ENCODE data around the gene ANKH.

The ANKH gene

DNA sequence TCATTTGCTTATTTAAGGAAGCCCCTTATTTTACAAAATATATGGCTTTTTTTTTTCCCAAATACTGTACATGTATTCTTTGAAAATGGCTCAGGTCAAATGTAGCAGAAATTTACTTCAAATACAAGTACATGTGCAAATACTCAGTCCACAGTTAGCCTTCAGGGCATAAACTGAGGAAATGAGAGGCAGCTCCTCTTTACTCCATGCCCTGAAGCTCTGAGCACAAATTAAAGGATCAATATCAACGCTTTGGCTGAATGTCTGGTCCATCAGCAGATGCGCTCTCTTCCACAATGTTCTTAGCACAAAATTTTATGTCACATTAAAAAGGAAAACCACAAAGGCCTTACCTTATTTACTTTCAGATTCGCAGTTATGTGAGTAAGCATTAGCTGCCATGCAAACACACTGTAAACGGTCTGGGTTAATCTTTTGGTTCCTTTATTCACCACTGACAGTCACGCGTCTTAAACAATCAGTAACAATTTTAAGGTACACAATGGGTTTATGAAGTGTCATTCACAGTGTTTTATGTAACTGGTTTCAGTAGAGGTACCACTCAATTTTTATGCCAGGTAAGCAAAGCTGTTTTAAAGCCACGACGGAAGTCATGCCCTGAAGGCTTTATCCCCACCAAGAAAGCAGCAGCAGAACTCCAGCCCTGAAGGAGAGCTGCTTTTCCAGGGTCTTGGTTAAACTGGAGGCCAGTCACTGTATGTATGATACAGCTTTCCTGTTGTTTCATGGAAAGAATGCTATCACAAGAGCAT, 103.7 kb downstream of the ANKH start:
- Histone ChIP-seq H3K79me2 (ENCODE audit: control insufficient read depth, insufficient read depth, low read length) (no peaks in the 10 kb centered on the region), H2BK120ac (ENCODE audit: low read depth, low read length) (no peak overlapping the region), H3K23ac (ENCODE audit: low read length) (no peak overlapping the region), H3K27me3 (ENCODE audit: insufficient read depth, low read length, poor library complexity) (no peaks in the 10 kb centered on the region), H3K27ac (ENCODE audit: low read depth, low read length) (no peak overlapping the region), H2BK5ac (ENCODE audit: low read length) (no peak overlapping the region), H3K4me3 (ENCODE audit: low read length) (no peak overlapping the region), H3K18ac (ENCODE audit: low read length) (no peak overlapping the region), H3K36me3 (ENCODE audit: control insufficient read depth, insufficient read depth, low read length) (no peaks in the 10 kb centered on the region), H3K4ac (ENCODE audit: low read depth, low read length) (no peak overlapping the region), H3K79me1 (ENCODE audit: low read length) (no peaks in the 10 kb centered on the region), H4K5ac (ENCODE audit: low read length) (no peak overlapping the region), H2BK15ac (replicated peaks; ENCODE audit: low read depth) (no peak overlapping the region), H3K4me1 (ENCODE audit: control insufficient read depth, low read depth, low read length) (no peaks in the 10 kb centered on the region), H2AK5ac (ENCODE audit: low read length) (no peak overlapping the region), H3K4me2 (ENCODE audit: low read length) (no peak overlapping the region), H4K8ac (ENCODE audit: low read depth, low read length) (no peak overlapping the region), H3K56ac (ENCODE audit: low read length) (no peak overlapping the region), H3K9ac (ENCODE audit: low read length) (no peak overlapping the region)
- DNase-seq = no peak
- no CpG with 5 or more reads among the region's 8 CpGs for WGBS (ENCODE audit: extremely low coverage, insufficient coverage, low lambda C conversion rate)

DNA sequence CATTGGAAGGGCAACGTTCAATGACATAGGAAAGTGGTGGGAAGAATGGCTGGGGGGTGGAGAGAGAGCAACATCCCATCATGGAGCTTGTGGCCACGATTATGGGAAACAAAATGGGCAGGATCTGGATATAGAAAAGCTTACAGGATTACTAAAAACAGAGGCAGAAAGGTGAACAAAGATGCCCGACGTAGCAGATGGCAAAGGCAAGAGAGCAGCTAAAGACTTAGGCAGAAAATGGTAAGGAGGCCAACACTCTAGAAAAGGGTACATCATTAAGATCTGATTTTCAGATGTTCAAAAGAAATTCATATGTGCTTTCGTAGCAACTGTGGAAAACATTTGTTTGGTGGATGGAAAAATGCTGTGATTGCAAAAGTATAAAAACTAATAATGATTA, 104.5 kb downstream of the ANKH start:
- no peak overlapping the region for H2AK5ac ChIP-seq (ENCODE audit: low read length)
- no peaks in the 10 kb centered on the region for H3K79me2 ChIP-seq (ENCODE audit: control insufficient read depth, insufficient read depth, low read length)
- H3K23ac ChIP-seq (ENCODE audit: low read length) = no peak overlapping the region
- no peak overlapping the region for H2BK5ac ChIP-seq (ENCODE audit: low read length)
- no peak overlapping the region for H3K4me3 ChIP-seq (ENCODE audit: low read length)
- H3K9ac ChIP-seq (ENCODE audit: low read length) = no peak overlapping the region
- H3K79me1 ChIP-seq (ENCODE audit: low read length) = no peaks in the 10 kb centered on the region
- no peaks in the 10 kb centered on the region for H3K4me1 ChIP-seq (ENCODE audit: control insufficient read depth, low read depth, low read length)
- H3K27ac ChIP-seq (ENCODE audit: low read depth, low read length) = no peak overlapping the region
- no peaks in the 10 kb centered on the region for H3K27me3 ChIP-seq (ENCODE audit: insufficient read depth, low read length, poor library complexity)
- no peak overlapping the region for H3K56ac ChIP-seq (ENCODE audit: low read length)
- H3K36me3 ChIP-seq (ENCODE audit: control insufficient read depth, insufficient read depth, low read length) = no peaks in the 10 kb centered on the region
- no peak overlapping the region for H3K4ac ChIP-seq (ENCODE audit: low read depth, low read length)
- H2BK15ac ChIP-seq (replicated peaks; ENCODE audit: low read depth) = no peak overlapping the region
- H4K8ac ChIP-seq (ENCODE audit: low read depth, low read length) = no peak overlapping the region
- no peak overlapping the region for H4K5ac ChIP-seq (ENCODE audit: low read length)
- no peak overlapping the region for H2BK120ac ChIP-seq (ENCODE audit: low read depth, low read length)
- DNase-seq = no peak
- WGBS (ENCODE audit: extremely low coverage, insufficient coverage, low lambda C conversion rate) = no CpG with 5 or more reads among the region's 5 CpGs
- no peak overlapping the region for H3K4me2 ChIP-seq (ENCODE audit: low read length)
- H3K18ac ChIP-seq (ENCODE audit: low read length) = no peak overlapping the region

DNA sequence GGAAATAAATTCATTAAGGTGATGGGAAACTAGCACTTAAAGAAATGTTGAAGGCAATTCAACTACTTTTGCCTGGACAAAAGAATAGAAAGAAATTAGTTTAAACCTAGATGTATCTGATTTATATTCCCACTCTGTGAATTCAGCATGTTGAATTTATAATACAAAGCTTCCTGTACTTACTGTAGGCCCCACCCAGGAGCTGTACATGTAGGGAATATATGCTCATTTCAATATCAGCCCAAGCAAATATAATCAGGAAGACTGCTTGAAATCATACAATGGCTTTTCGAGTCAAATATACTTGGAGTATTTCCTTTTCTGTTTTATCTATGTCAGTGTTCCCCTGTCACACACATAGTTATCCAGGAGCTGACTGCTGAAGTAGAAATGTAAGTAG, 105.0 kb downstream of the ANKH start:
- Histone ChIP-seq H2BK5ac (ENCODE audit: low read length) (no peak overlapping the region), H3K4me2 (ENCODE audit: low read length) (no peak overlapping the region), H2BK15ac (replicated peaks; ENCODE audit: low read depth) (no peak overlapping the region), H2AK5ac (ENCODE audit: low read length) (no peak overlapping the region), H3K36me3 (ENCODE audit: control insufficient read depth, insufficient read depth, low read length) (no peaks in the 10 kb centered on the region), H4K5ac (ENCODE audit: low read length) (no peak overlapping the region), H3K4me3 (ENCODE audit: low read length) (no peak overlapping the region), H2BK120ac (ENCODE audit: low read depth, low read length) (no peak overlapping the region), H3K4ac (ENCODE audit: low read depth, low read length) (no peak overlapping the region), H3K27ac (ENCODE audit: low read depth, low read length) (no peak overlapping the region), H3K79me2 (ENCODE audit: control insufficient read depth, insufficient read depth, low read length) (no peaks in the 10 kb centered on the region), H3K27me3 (ENCODE audit: insufficient read depth, low read length, poor library complexity) (no peaks in the 10 kb centered on the region), H3K79me1 (ENCODE audit: low read length) (no peaks in the 10 kb centered on the region), H3K56ac (ENCODE audit: low read length) (no peak overlapping the region), H3K9ac (ENCODE audit: low read length) (no peak overlapping the region), H3K4me1 (ENCODE audit: control insufficient read depth, low read depth, low read length) (no peaks in the 10 kb centered on the region), H3K18ac (ENCODE audit: low read length) (no peak overlapping the region), H4K8ac (ENCODE audit: low read depth, low read length) (no peak overlapping the region), H3K23ac (ENCODE audit: low read length) (no peak overlapping the region)
- no peak for DNase-seq
- whole genome bisulfite sequencing (ENCODE audit: extremely low coverage, insufficient coverage, low lambda C conversion rate) = no CpG with 5 or more reads among the region's 1 CpG

DNA sequence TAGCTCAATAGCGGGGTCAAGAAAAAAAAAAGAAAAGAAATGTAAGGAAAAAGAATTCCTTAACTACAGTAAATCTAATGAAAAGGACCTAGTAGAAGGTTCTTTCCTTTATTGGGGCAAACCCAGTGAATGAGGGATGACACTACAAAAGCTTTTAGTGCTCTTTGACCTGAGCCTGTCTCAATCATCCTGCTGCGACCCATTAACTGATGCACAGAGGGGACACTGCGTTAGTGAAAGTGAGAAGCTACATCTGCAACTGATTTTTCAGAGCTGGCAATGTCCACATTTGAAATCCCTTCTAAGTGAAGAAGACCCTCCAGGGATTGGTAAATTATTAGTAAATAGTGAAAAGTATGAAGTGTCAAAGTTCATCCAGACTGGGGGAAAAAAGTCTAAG, 106.0 kb downstream of the ANKH start:
- no CpG with 5 or more reads among the region's 3 CpGs for WGBS (ENCODE audit: extremely low coverage, insufficient coverage, low lambda C conversion rate)

DNA sequence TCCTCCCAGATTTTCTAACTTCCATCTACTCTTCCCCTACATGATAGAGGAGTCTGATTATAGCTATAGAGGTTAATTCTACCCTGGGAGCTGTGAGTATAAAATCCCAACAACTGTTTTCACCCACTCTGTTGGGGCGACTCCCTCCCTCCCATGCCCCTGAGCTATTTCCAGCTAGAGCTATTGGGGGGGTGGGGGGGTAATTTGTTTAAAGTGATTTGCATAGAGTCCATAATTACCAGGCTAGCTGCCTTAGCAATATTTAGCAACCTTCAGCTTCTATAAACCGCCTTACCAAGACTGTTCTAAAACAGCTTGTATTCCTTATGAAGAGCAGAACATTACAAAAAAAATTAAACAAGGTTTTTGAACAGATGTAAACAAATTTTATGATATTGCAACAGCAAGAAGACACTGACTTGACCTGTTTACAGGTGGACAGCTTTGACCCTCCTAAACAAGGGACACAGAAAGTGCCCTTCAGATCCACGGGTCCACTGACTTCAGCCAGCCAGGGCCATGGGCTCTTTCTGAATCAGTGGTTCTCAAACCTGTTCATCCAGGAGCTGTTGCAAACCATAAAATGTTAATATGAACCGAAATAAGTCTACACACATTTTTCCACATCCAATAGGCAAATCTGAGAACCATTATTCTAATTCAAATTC, 108.9 kb downstream of the ANKH start:
- H3K27me3 ChIP-seq (ENCODE audit: insufficient read depth, low read length, poor library complexity) = no peaks in the 10 kb centered on the region
- no peak overlapping the region for H2BK15ac ChIP-seq (replicated peaks; ENCODE audit: low read depth)
- no peak overlapping the region for H2AK5ac ChIP-seq (ENCODE audit: low read length)
- H3K36me3 ChIP-seq (ENCODE audit: control insufficient read depth, insufficient read depth, low read length) = no peaks in the 10 kb centered on the region
- H3K4ac ChIP-seq (ENCODE audit: low read depth, low read length) = no peak overlapping the region
- no peak overlapping the region for H3K56ac ChIP-seq (ENCODE audit: low read length)
- H4K8ac ChIP-seq (ENCODE audit: low read depth, low read length) = no peak overlapping the region
- H4K5ac ChIP-seq (ENCODE audit: low read length) = no peak overlapping the region
- H2BK120ac ChIP-seq (ENCODE audit: low read depth, low read length) = no peak overlapping the region
- no CpG with 5 or more reads among the region's 4 CpGs for WGBS (ENCODE audit: extremely low coverage, insufficient coverage, low lambda C conversion rate)
- H3K4me3 ChIP-seq (ENCODE audit: low read length) = no peak overlapping the region
- no peak overlapping the region for H3K23ac ChIP-seq (ENCODE audit: low read length)
- no peak overlapping the region for H3K9ac ChIP-seq (ENCODE audit: low read length)
- H2BK5ac ChIP-seq (ENCODE audit: low read length) = no peak overlapping the region
- H3K79me1 ChIP-seq (ENCODE audit: low read length) = no peaks in the 10 kb centered on the region
- DNase-seq = no peak
- H3K79me2 ChIP-seq (ENCODE audit: control insufficient read depth, insufficient read depth, low read length) = no peaks in the 10 kb centered on the region
- H3K18ac ChIP-seq (ENCODE audit: low read length) = no peak overlapping the region
- H3K4me2 ChIP-seq (ENCODE audit: low read length) = no peak overlapping the region
- no peak overlapping the region for H3K27ac ChIP-seq (ENCODE audit: low read depth, low read length)
- H3K4me1 ChIP-seq (ENCODE audit: control insufficient read depth, low read depth, low read length) = no peaks in the 10 kb centered on the region

More for the DNA sequence above, 106.0 kb downstream of the ANKH start:
- Histone ChIP-seq H3K23ac (ENCODE audit: low read length) (no peak overlapping the region), H3K4ac (ENCODE audit: low read depth, low read length) (no peak overlapping the region), H3K4me3 (ENCODE audit: low read length) (no peak overlapping the region), H3K36me3 (ENCODE audit: control insufficient read depth, insufficient read depth, low read length) (no peaks in the 10 kb centered on the region), H2BK5ac (ENCODE audit: low read length) (no peak overlapping the region), H4K5ac (ENCODE audit: low read length) (no peak overlapping the region), H3K79me2 (ENCODE audit: control insufficient read depth, insufficient read depth, low read length) (no peaks in the 10 kb centered on the region), H3K4me1 (ENCODE audit: control insufficient read depth, low read depth, low read length) (no peaks in the 10 kb centered on the region), H2BK120ac (ENCODE audit: low read depth, low read length) (no peak overlapping the region), H3K27ac (ENCODE audit: low read depth, low read length) (no peak overlapping the region), H3K27me3 (ENCODE audit: insufficient read depth, low read length, poor library complexity) (no peaks in the 10 kb centered on the region), H3K79me1 (ENCODE audit: low read length) (no peaks in the 10 kb centered on the region), H3K18ac (ENCODE audit: low read length) (no peak overlapping the region), H3K56ac (ENCODE audit: low read length) (no peak overlapping the region), H2AK5ac (ENCODE audit: low read length) (no peak overlapping the region), H4K8ac (ENCODE audit: low read depth, low read length) (no peak overlapping the region), H3K4me2 (ENCODE audit: low read length) (no peak overlapping the region), H2BK15ac (replicated peaks; ENCODE audit: low read depth) (no peak overlapping the region), H3K9ac (ENCODE audit: low read length) (no peak overlapping the region)
- DNase-seq = no peak
